H9 (cell line): Measurements from ENCODE around the gene SMAD6. TPM values are rescaled to one million over a fixed set of nuclear protein-coding genes. Genes with fewer than 3 reads are reported as not detected.

Source experiments
- DNase-seq: peaks from one replicate; pipeline ENCODE4 v3.0.0-alpha.2; 2017
- H2AFZ ChIP-seq: one replicate; pipeline ENCODE4 v1.6.1; 2013; ENCODE audit warnings: mild to moderate bottlenecking, low read length, control low read depth, moderate library complexity
- H2AK5ac ChIP-seq: 2 replicates; pipeline ENCODE4 v1.6.1; 2013; ENCODE audit warnings: low read length, control low read depth, mixed read lengths; ENCODE audit not compliant: insufficient read length
- H2BK120ac ChIP-seq: one replicate; pipeline ENCODE4 v1.6.1; 2013; ENCODE audit warnings: low read depth, mild to moderate bottlenecking, low read length, control low read depth, inconsistent platforms; ENCODE audit not compliant: poor library complexity, severe bottlenecking
- H2BK12ac ChIP-seq: 2 replicates; pipeline ENCODE4 v1.6.1; 2013; ENCODE audit warnings: low read length, control low read depth, mixed read lengths, low read depth; ENCODE audit not compliant: insufficient read length
- H2BK15ac ChIP-seq: 2 replicates; pipeline ENCODE4 v1.6.1; 2013; ENCODE audit warnings: low read depth, low read length, control low read depth
- H2BK20ac ChIP-seq: one replicate; pipeline ENCODE4 v1.6.1; 2013; ENCODE audit warnings: low read depth, mild to moderate bottlenecking, low read length, control low read depth, inconsistent platforms; ENCODE audit not compliant: poor library complexity, severe bottlenecking
- H2BK5ac ChIP-seq: 2 replicates; pipeline ENCODE4 v1.6.1; 2013; ENCODE audit warnings: low read length, control low read depth, mixed read lengths; ENCODE audit not compliant: insufficient read length
- H3K14ac ChIP-seq: 2 replicates; pipeline ENCODE4 v1.6.1; 2013; ENCODE audit warnings: low read length, control low read depth; ENCODE audit not compliant: insufficient read depth
- H3K18ac ChIP-seq: 2 replicates; pipeline ENCODE4 v1.6.1; 2013; ENCODE audit warnings: low read depth, mild to moderate bottlenecking, mixed read lengths, low read length, control low read depth; ENCODE audit not compliant: insufficient read length
- H3K23ac ChIP-seq: 2 replicates; pipeline ENCODE4 v1.6.1; 2013; ENCODE audit warnings: low read length, control low read depth, mixed read lengths, low read depth; ENCODE audit not compliant: insufficient read length
- H3K23me2 ChIP-seq: 2 replicates; pipeline ENCODE4 v1.6.1; 2013; ENCODE audit warnings: low read depth, mild to moderate bottlenecking, mixed read lengths, low read length, control low read depth; ENCODE audit not compliant: insufficient read length, poor library complexity, severe bottlenecking
- H3K27ac ChIP-seq: 2 replicates; pipeline ENCODE4 v1.5.1; 2013; ENCODE audit warnings: low read length, control low read depth, mixed read lengths, low read depth; ENCODE audit not compliant: insufficient read length
- H3K27me3 ChIP-seq: 2 replicates; pipeline ENCODE4 v1.6.1; 2013; ENCODE audit warnings: low read length, control low read depth, inconsistent platforms; ENCODE audit not compliant: insufficient read depth
- H3K4ac ChIP-seq: 2 replicates; pipeline ENCODE4 v1.6.1; 2013; ENCODE audit warnings: low read depth, mild to moderate bottlenecking, control low read depth, inconsistent platforms, low read length, moderate library complexity
- H3K4me1 ChIP-seq: 2 replicates; pipeline ENCODE4 v1.6.1; 2013; ENCODE audit warnings: low read length, control low read depth, inconsistent platforms; ENCODE audit not compliant: insufficient read depth
- H3K4me2 ChIP-seq: 2 replicates; pipeline ENCODE4 v1.6.1; 2013; ENCODE audit warnings: low read length, control low read depth, mixed read lengths; ENCODE audit not compliant: insufficient read length, insufficient read depth
- H3K56ac ChIP-seq: 2 replicates; pipeline ENCODE4 v1.6.1; 2013; ENCODE audit warnings: low read depth, mild to moderate bottlenecking, mixed read lengths, low read length, control low read depth; ENCODE audit not compliant: insufficient read length
- H3K79me1 ChIP-seq: 2 replicates; pipeline ENCODE4 v1.6.1; 2013; ENCODE audit warnings: low read depth, mild to moderate bottlenecking, moderate library complexity, low read length, control low read depth, inconsistent platforms; ENCODE audit not compliant: insufficient read depth, poor library complexity, severe bottlenecking
- H3K79me2 ChIP-seq: 2 replicates; pipeline ENCODE4 v1.6.1; 2013; ENCODE audit warnings: low read length, control low read depth, inconsistent platforms; ENCODE audit not compliant: insufficient read depth
- H3K9ac ChIP-seq: 2 replicates; pipeline ENCODE4 v1.6.1; 2013; ENCODE audit warnings: low read length, control low read depth, mixed read lengths; ENCODE audit not compliant: insufficient read length; ENCODE audit errors: extremely low read depth
- H3K9me3 ChIP-seq: one replicate; pipeline ENCODE4 v1.6.1; 2013; ENCODE audit warnings: low read depth, low read length, inconsistent platforms; ENCODE audit not compliant: control insufficient read depth
- H3T11ph ChIP-seq: one replicate; pipeline ENCODE4 v1.6.1; 2013; ENCODE audit warnings: mild to moderate bottlenecking, low read length, control low read depth, inconsistent platforms
- H4K20me1 ChIP-seq: one replicate; pipeline ENCODE4 v1.6.1; 2013; ENCODE audit not compliant: control insufficient read depth, insufficient read length, insufficient read depth
- H4K5ac ChIP-seq: 2 replicates; pipeline ENCODE4 v1.6.1; 2013; ENCODE audit warnings: low read depth, mild to moderate bottlenecking, mixed read lengths, low read length, control low read depth; ENCODE audit not compliant: insufficient read length
- H4K8ac ChIP-seq: replicated peaks from 2 replicates; pipeline ENCODE4 v1.6.1; 2013; ENCODE audit warnings: low read length, control low read depth, mixed read lengths, low read depth; ENCODE audit not compliant: insufficient read length
- H4K91ac ChIP-seq: 2 replicates; pipeline ENCODE4 v1.6.1; 2013; ENCODE audit warnings: low read depth, mild to moderate bottlenecking, moderate library complexity, mixed read lengths, low read length, control low read depth; ENCODE audit not compliant: insufficient read length
- H3K27ac Mint-ChIP-seq, 3 experiments: 2 replicates in 2 of 3; 3 replicates in 1 of 3; pipeline ENCODE4 v1.8.0; 2020 to 2021; ENCODE audit warnings: mixed read lengths in 3 of 3, mild to moderate bottlenecking in 1 of 3, moderate library complexity in 1 of 3
- H3K27me3 Mint-ChIP-seq: 2 replicates; pipeline ENCODE4 v1.8.0; 2021; ENCODE audit warnings: low read depth, mild to moderate bottlenecking, moderate library complexity, mixed read lengths
- H3K36me3 Mint-ChIP-seq, 3 experiments: 2 replicates in 2 of 3; 3 replicates in 1 of 3; pipeline ENCODE4 v1.8.0; 2020 to 2021; ENCODE audit warnings: low read depth in 3 of 3, mixed read lengths in 3 of 3; ENCODE audit not compliant: insufficient read depth in 1 of 3
- H3K4me1 Mint-ChIP-seq, 2 experiments: 2 replicates each; pipeline ENCODE4 v1.8.0; 2020; ENCODE audit warnings: mixed read lengths in 2 of 2
- H3K4me3 Mint-ChIP-seq, 2 experiments: 2 replicates in 1 of 2; 3 replicates in 1 of 2; pipeline ENCODE4 v1.8.0; 2020 to 2021; ENCODE audit warnings: mild to moderate bottlenecking in 2 of 2, mixed read lengths in 2 of 2, moderate library complexity in 1 of 2
- H3K9me3 Mint-ChIP-seq, 2 experiments: 2 replicates in 1 of 2; 3 replicates in 1 of 2; pipeline ENCODE4 v1.8.0; 2020; ENCODE audit warnings: mild to moderate bottlenecking in 2 of 2, mixed read lengths in 2 of 2, moderate library complexity in 1 of 2
- CTCF ChIP-seq: fragments of 200-600 bp; sonication (generic); conservative IDR thresholded peaks from 3 replicates; pipeline ENCODE4 v1.8.0; 2021; ENCODE audit warnings: antibody characterized with exemption, mild to moderate bottlenecking
- WGBS: extraction: QIAGEN DNeasy Blood & Tissue Kit; methylation state at CpG from one replicate; pipeline ENCODE4 v1.1.7; 2013; ENCODE audit warnings: missing lambda C conversion rate, low lambda C conversion rate, mixed read lengths; ENCODE audit not compliant: insufficient read length; ENCODE audit errors: extremely low coverage; 5-methylcytosine and 5-hydroxymethylcytosine counted together
- total RNA-seq: library from RNA; stranded (reverse); gene quantifications from 2 replicates; pipeline ENCODE4 v1.2.1, GENCODE V29; 2021

Gene SMAD6
- total RNA-seq, 1 experiment from 2014 or later = 6.0 TPM

- Histone ChIP-seq H3K79me2 (no peaks in the 10 kb centered on the region), H4K5ac (no peak overlapping the region), H3K27ac (no peak overlapping the region), H2AK5ac (no peak overlapping the region), H3K27me3 (no peaks in the 10 kb centered on the region), H2BK12ac (no peak overlapping the region), H3K23ac (no peak overlapping the region), H3K18ac (no peak overlapping the region), H2AFZ (no peak overlapping the region), H3K23me2 (no peaks in the 10 kb centered on the region), H4K20me1 (no peaks in the 10 kb centered on the region), H3K4me1 (peaks cover 3% of the 10 kb centered on the region; the same call in 1 of the 2 replicates), H3K14ac (no peak overlapping the region), H4K8ac (no peak overlapping the region), H3K9me3 (no peaks in the 10 kb centered on the region), H3K4me2 (no peak overlapping the region), H3T11ph (no peak overlapping the region), H4K91ac (no peak overlapping the region), H2BK20ac (no peak overlapping the region), H2BK5ac (no peak overlapping the region), H3K79me1 (no peaks in the 10 kb centered on the region), H2BK15ac (no peak overlapping the region), H3K4ac (no peak overlapping the region), H2BK120ac (no peak overlapping the region), H3K56ac (no peak overlapping the region), H3K9ac (no peak overlapping the region)
- TF ChIP-seq CTCF = no peak
- WGBS = no CpG with 5 or more reads among the region's 6 CpGs
- Mint-ChIP-seq H3K4me1 (peaks cover 37 to 52% of the 10 kb centered on the region in 2 experiments), H3K9me3 (no peaks in the 10 kb centered on the region), H3K27me3 (no peaks in the 10 kb centered on the region), H3K27ac (no peak overlapping the region), H3K36me3 (no peaks in the 10 kb centered on the region), H3K4me3 (no peak overlapping the region)
- no peak for DNase-seq
Measured at GRCh38 chr15:66777054-66777453, 75.0 kb downstream of the SMAD6 start.
